Measurements from ENCODE around the gene PRPF38B. TPM values are rescaled to one million over a fixed set of nuclear protein-coding genes. Genes with fewer than 3 reads are reported as not detected.

Gene PRPF38B
- total RNA-seq, 3 donors from 2014 or later: 68.9 to 76.7 (median 76.6) TPM

GRCh38 chr1:108719656-108720435, 27.7 kb downstream of the PRPF38B start:
- ATAC-seq (peak in 1 of 2 donors; percentile 40), DNase-seq (no peak)
- Mint-ChIP-seq H3K4me1 (ENCODE audit: low read depth) (no peaks in the 10 kb centered on the region), H3K36me3 (ENCODE audit: insufficient read depth) (no peaks in the 10 kb centered on the region), H3K27me3 (ENCODE audit: low read depth) (peaks cover 3% of the 10 kb centered on the region), H3K9me3 (no peaks in the 10 kb centered on the region), H3K4me3 (no peak overlapping the region)

GRCh38 chr1:108722292-108722691, 30.2 kb downstream of the PRPF38B start:
- Mint-ChIP-seq H3K9me3 (no peaks in the 10 kb centered on the region), H3K4me1 (ENCODE audit: low read depth) (no peaks in the 10 kb centered on the region), H3K27me3 (ENCODE audit: low read depth) (peaks cover 3% of the 10 kb centered on the region), H3K36me3 (ENCODE audit: insufficient read depth) (no peaks in the 10 kb centered on the region), H3K4me3 (no peak overlapping the region)
- DNase-seq: no peak
- ATAC-seq: no peak

- no peaks in the 10 kb centered on the region for H3K27me3 Mint-ChIP-seq (ENCODE audit: low read depth)
- no peaks in the 10 kb centered on the region for H3K4me1 Mint-ChIP-seq (ENCODE audit: low read depth)
- H3K36me3 Mint-ChIP-seq (ENCODE audit: insufficient read depth): no peaks in the 10 kb centered on the region
- no peak for ATAC-seq
- H3K4me3 Mint-ChIP-seq: no peak overlapping the region
- no peaks in the 10 kb centered on the region for H3K9me3 Mint-ChIP-seq
- no peak for DNase-seq
Measured at GRCh38 chr1:108725906-108726305, 33.8 kb downstream of the PRPF38B start.

GRCh38 chr1:108728327-108728923, 36.3 kb downstream of the PRPF38B start:
- Mint-ChIP-seq H3K4me1 (ENCODE audit: low read depth) (no peaks in the 10 kb centered on the region), H3K36me3 (ENCODE audit: insufficient read depth) (no peaks in the 10 kb centered on the region), H3K9me3 (no peaks in the 10 kb centered on the region), H3K4me3 (no peak overlapping the region), H3K27me3 (ENCODE audit: low read depth) (no peaks in the 10 kb centered on the region)
- ATAC-seq (no peak), DNase-seq (no peak)

- H3K9me3 Mint-ChIP-seq: no peaks in the 10 kb centered on the region
- H3K4me3 Mint-ChIP-seq: no peak overlapping the region
- H3K27me3 Mint-ChIP-seq (ENCODE audit: low read depth): no peaks in the 10 kb centered on the region
- DNase-seq: no peak
- no peaks in the 10 kb centered on the region for H3K4me1 Mint-ChIP-seq (ENCODE audit: low read depth)
- H3K36me3 Mint-ChIP-seq (ENCODE audit: insufficient read depth): no peaks in the 10 kb centered on the region
- no peak for ATAC-seq
Measured at GRCh38 chr1:108729481-108729880, 37.4 kb downstream of the PRPF38B start.

GRCh38 chr1:108732398-108732797, 40.3 kb downstream of the PRPF38B start:
- H3K36me3 Mint-ChIP-seq (ENCODE audit: insufficient read depth): no peaks in the 10 kb centered on the region
- no peaks in the 10 kb centered on the region for H3K4me1 Mint-ChIP-seq (ENCODE audit: low read depth)
- no peak overlapping the region for H3K4me3 Mint-ChIP-seq
- no peaks in the 10 kb centered on the region for H3K9me3 Mint-ChIP-seq
- DNase-seq: no peak
- no peak for ATAC-seq
- H3K27me3 Mint-ChIP-seq (ENCODE audit: low read depth): peaks cover 4% of the 10 kb centered on the region

- no peak for ATAC-seq
- Mint-ChIP-seq H3K9me3 (no peaks in the 10 kb centered on the region), H3K27me3 (ENCODE audit: low read depth) (peaks cover 4% of the 10 kb centered on the region), H3K4me1 (ENCODE audit: low read depth) (no peaks in the 10 kb centered on the region), H3K36me3 (ENCODE audit: insufficient read depth) (no peaks in the 10 kb centered on the region), H3K4me3 (no peak overlapping the region)
- DNase-seq: no peak
Measured at GRCh38 chr1:108734171-108734865, 42.2 kb downstream of the PRPF38B start.

GRCh38 chr1:108742253-108742652, 50.1 kb downstream of the PRPF38B start:
- H3K9me3 Mint-ChIP-seq: no peaks in the 10 kb centered on the region
- no peak for ATAC-seq
- peaks cover 4% of the 10 kb centered on the region for H3K4me1 Mint-ChIP-seq (ENCODE audit: low read depth)
- H3K27me3 Mint-ChIP-seq (ENCODE audit: low read depth): no peaks in the 10 kb centered on the region
- H3K36me3 Mint-ChIP-seq (ENCODE audit: insufficient read depth): no peaks in the 10 kb centered on the region
- no peak overlapping the region for H3K4me3 Mint-ChIP-seq
- DNase-seq: no peak

GRCh38 chr1:108745980-108746381, 53.9 kb downstream of the PRPF38B start:
- no peak for ATAC-seq
- peak overlapping the region; percentile 97 for H3K4me3 Mint-ChIP-seq
- no peaks in the 10 kb centered on the region for H3K9me3 Mint-ChIP-seq
- no peaks in the 10 kb centered on the region for H3K27me3 Mint-ChIP-seq (ENCODE audit: low read depth)
- no peak for DNase-seq
- peaks cover 36% of the 10 kb centered on the region for H3K4me1 Mint-ChIP-seq (ENCODE audit: low read depth)
- peaks cover 11% of the 10 kb centered on the region for H3K36me3 Mint-ChIP-seq (ENCODE audit: insufficient read depth)

GRCh38 chr1:108746382-108747170, 54.5 kb downstream of the PRPF38B start, which contains the start of gene STXBP3:
Gene STXBP3 (plus strand): TSS chr1:108746674. CDS start chr1:108746738, 64 bp downstream.
- H3K27me3 Mint-ChIP-seq (ENCODE audit: low read depth): no peaks in the 10 kb centered on the region
- DNase-seq (peak; percentile 100), ATAC-seq (peak; percentile 96 to 97)
- peaks cover 11% of the 10 kb centered on the region for H3K36me3 Mint-ChIP-seq (ENCODE audit: insufficient read depth)
- peaks cover 37% of the 10 kb centered on the region for H3K4me1 Mint-ChIP-seq (ENCODE audit: low read depth)
- H3K9me3 Mint-ChIP-seq: no peaks in the 10 kb centered on the region
- H3K4me3 Mint-ChIP-seq: peak within 1 kb of the TSS; percentile 97

GRCh38 chr1:108747171-108747850, 55.2 kb downstream of the PRPF38B start:
- H3K4me3 Mint-ChIP-seq: peak overlapping the region; percentile 97
- H3K27me3 Mint-ChIP-seq (ENCODE audit: low read depth): no peaks in the 10 kb centered on the region
- H3K9me3 Mint-ChIP-seq: no peaks in the 10 kb centered on the region
- peaks cover 37% of the 10 kb centered on the region for H3K4me1 Mint-ChIP-seq (ENCODE audit: low read depth)
- peaks cover 11% of the 10 kb centered on the region for H3K36me3 Mint-ChIP-seq (ENCODE audit: insufficient read depth)
- peak; percentile 7 for DNase-seq
- peak; percentile 6 to 16 for ATAC-seq

- ATAC-seq: no peak
- H3K9me3 Mint-ChIP-seq: no peaks in the 10 kb centered on the region
- H3K4me3 Mint-ChIP-seq: peak overlapping the region; percentile 38
Measured at GRCh38 chr1:108747898-108748297, 55.8 kb downstream of the PRPF38B start.

GRCh38 chr1:108749081-108749480, 57.0 kb downstream of the PRPF38B start:
- Mint-ChIP-seq H3K4me1 (ENCODE audit: low read depth) (peaks cover 40% of the 10 kb centered on the region), H3K36me3 (ENCODE audit: insufficient read depth) (peaks cover 19% of the 10 kb centered on the region), H3K4me3 (peak overlapping the region; percentile 14), H3K27me3 (ENCODE audit: low read depth) (no peaks in the 10 kb centered on the region), H3K9me3 (no peaks in the 10 kb centered on the region)
- ATAC-seq (no peak), DNase-seq (no peak)

More at GRCh38 chr1:108747898-108748297, 55.8 kb downstream of the PRPF38B start:
- peaks cover 40% of the 10 kb centered on the region for H3K4me1 Mint-ChIP-seq (ENCODE audit: low read depth)
- H3K27me3 Mint-ChIP-seq (ENCODE audit: low read depth): no peaks in the 10 kb centered on the region
- DNase-seq: no peak
- peaks cover 16% of the 10 kb centered on the region for H3K36me3 Mint-ChIP-seq (ENCODE audit: insufficient read depth)

Data from activated T-cell treated with anti-CD3 and anti-CD28 coated beads, Interleukin-2, amount 50 U/mL, for 4 hours (primary cell).